OCI-LY7 (cell line): Measurements from ENCODE around the gene PACSIN3.

Experiments
- CTCF ChIP-seq: fragments of 200-600 bp; sonication (generic); conservative IDR thresholded peaks from 2 replicates; pipeline ENCODE4 v1.5.1; 2014; ENCODE audit warnings: mild to moderate bottlenecking, antibody characterized with exemption, low read length, moderate library complexity, mixed read lengths
- EZH2phosphoT487 ChIP-seq: fragments of 200-600 bp; sonication (generic); IDR thresholded peaks from 2 replicates; pipeline ENCODE4 v1.6.1; 2018; ENCODE audit warnings: low read depth, borderline replicate concordance, mild to moderate bottlenecking, mixed run types, antibody characterized with exemption, low read length, moderate library complexity, mixed read lengths

- TF ChIP-seq CTCF (no peak), EZH2phosphoT487 (no peak)
These were observed 20.9 kb downstream of the PACSIN3 start for GRCh38 chr11:47165253-47165840.
